ENCODE results near the gene CERS6. TPM values are rescaled to one million over a fixed set of nuclear protein-coding genes. Genes with fewer than 3 reads are reported as not detected.
A peak's percentile ranks its signal among the peaks of the same experiment; 100 is the strongest.

The CERS6 gene
- total RNA-seq, 1 donor = 23.9 TPM

GRCh38 chr2:168666339-168666738, 210.3 kb downstream of the CERS6 start:
- no peak overlapping the region for H3K4me3 ChIP-seq (ENCODE audit: insufficient read depth, low read length)
- H2AFZ ChIP-seq (ENCODE audit: low read length) = no peak overlapping the region
- no peaks in the 10 kb centered on the region for H4K20me1 ChIP-seq (ENCODE audit: insufficient read depth, low read length)
- H3K27ac ChIP-seq (ENCODE audit: low read depth, low read length) = no peak overlapping the region
- H3K27me3 ChIP-seq (ENCODE audit: insufficient read depth, low read length) = no peaks in the 10 kb centered on the region
- DNase-seq (ENCODE audit: insufficient read length, low spot score, missing footprints) = no peak
- no peak overlapping the region for H3K4me2 ChIP-seq (ENCODE audit: insufficient read depth, low read length)
- H3K9me3 ChIP-seq (ENCODE audit: low read depth, low read length) = no peaks in the 10 kb centered on the region
- no peaks in the 10 kb centered on the region for H3K79me2 ChIP-seq (ENCODE audit: insufficient read depth, low read length)
- H3K4me1 ChIP-seq (ENCODE audit: insufficient read depth, low read length) = peaks cover 16% of the 10 kb centered on the region
- no peak for TF ChIP-seq CTCF (IDR thresholded peaks at IDR 0.05; ENCODE audit: extremely low read depth, low read depth, low read length)
- H3K36me3 ChIP-seq (ENCODE audit: insufficient read depth, low read length) = no peaks in the 10 kb centered on the region

GRCh38 chr2:168667156-168667555, 211.1 kb downstream of the CERS6 start:
- Histone ChIP-seq H3K4me2 (ENCODE audit: insufficient read depth, low read length) (no peak overlapping the region), H2AFZ (ENCODE audit: low read length) (no peak overlapping the region), H3K79me2 (ENCODE audit: insufficient read depth, low read length) (no peaks in the 10 kb centered on the region), H4K20me1 (ENCODE audit: insufficient read depth, low read length) (no peaks in the 10 kb centered on the region), H3K27me3 (ENCODE audit: insufficient read depth, low read length) (no peaks in the 10 kb centered on the region), H3K9me3 (ENCODE audit: low read depth, low read length) (no peaks in the 10 kb centered on the region), H3K27ac (ENCODE audit: low read depth, low read length) (no peak overlapping the region), H3K36me3 (ENCODE audit: insufficient read depth, low read length) (no peaks in the 10 kb centered on the region), H3K4me1 (ENCODE audit: insufficient read depth, low read length) (peaks cover 20% of the 10 kb centered on the region), H3K4me3 (ENCODE audit: insufficient read depth, low read length) (no peak overlapping the region)
- TF ChIP-seq CTCF (IDR thresholded peaks at IDR 0.05; ENCODE audit: extremely low read depth, low read depth, low read length) = no peak
- DNase-seq (ENCODE audit: insufficient read length, low spot score, missing footprints) = no peak

GRCh38 chr2:168669151-168669550, 213.1 kb downstream of the CERS6 start:
- peaks cover 21% of the 10 kb centered on the region for H3K4me1 ChIP-seq (ENCODE audit: insufficient read depth, low read length)
- no peak for TF ChIP-seq CTCF (IDR thresholded peaks at IDR 0.05; ENCODE audit: extremely low read depth, low read depth, low read length)
- DNase-seq (ENCODE audit: insufficient read length, low spot score, missing footprints) = peak; percentile 70
- no peaks in the 10 kb centered on the region for H3K27me3 ChIP-seq (ENCODE audit: insufficient read depth, low read length)
- H3K4me3 ChIP-seq (ENCODE audit: insufficient read depth, low read length) = no peak overlapping the region
- no peaks in the 10 kb centered on the region for H3K79me2 ChIP-seq (ENCODE audit: insufficient read depth, low read length)
- no peaks in the 10 kb centered on the region for H3K36me3 ChIP-seq (ENCODE audit: insufficient read depth, low read length)
- H3K4me2 ChIP-seq (ENCODE audit: insufficient read depth, low read length) = no peak overlapping the region
- no peak overlapping the region for H3K27ac ChIP-seq (ENCODE audit: low read depth, low read length)
- H4K20me1 ChIP-seq (ENCODE audit: insufficient read depth, low read length) = no peaks in the 10 kb centered on the region
- H3K9me3 ChIP-seq (ENCODE audit: low read depth, low read length) = no peaks in the 10 kb centered on the region
- H2AFZ ChIP-seq (ENCODE audit: low read length) = no peak overlapping the region

GRCh38 chr2:168670478-168670877, 214.4 kb downstream of the CERS6 start:
- H3K4me2 ChIP-seq (ENCODE audit: insufficient read depth, low read length) = no peak overlapping the region
- DNase-seq (ENCODE audit: insufficient read length, low spot score, missing footprints) = no peak
- H3K4me1 ChIP-seq (ENCODE audit: insufficient read depth, low read length) = peaks cover 21% of the 10 kb centered on the region
- no peak overlapping the region for H3K27ac ChIP-seq (ENCODE audit: low read depth, low read length)
- H3K36me3 ChIP-seq (ENCODE audit: insufficient read depth, low read length) = no peaks in the 10 kb centered on the region
- no peak for TF ChIP-seq CTCF (IDR thresholded peaks at IDR 0.05; ENCODE audit: extremely low read depth, low read depth, low read length)
- no peaks in the 10 kb centered on the region for H3K27me3 ChIP-seq (ENCODE audit: insufficient read depth, low read length)
- no peaks in the 10 kb centered on the region for H3K79me2 ChIP-seq (ENCODE audit: insufficient read depth, low read length)
- H4K20me1 ChIP-seq (ENCODE audit: insufficient read depth, low read length) = no peaks in the 10 kb centered on the region
- no peaks in the 10 kb centered on the region for H3K9me3 ChIP-seq (ENCODE audit: low read depth, low read length)
- no peak overlapping the region for H2AFZ ChIP-seq (ENCODE audit: low read length)
- H3K4me3 ChIP-seq (ENCODE audit: insufficient read depth, low read length) = no peak overlapping the region

Measured in osteoblast (primary cell).